OCI-LY3 (cell line): ENCODE measurements around the gene PLPP3.

Experiments
- H2AFZ ChIP-seq: fragments of 200-600, 300-600 bp; shearing (Covaris generic); 2 replicates; pipeline ENCODE4 v1.6.0; 2014; ENCODE audit warnings: antibody characterized with exemption, low read depth, low read length
- H3K27ac ChIP-seq: fragments of 200-600, 300-600 bp; sonication (generic); 2 replicates; pipeline ENCODE4 v1.5.1; 2014; ENCODE audit warnings: mild to moderate bottlenecking, low read length, moderate library complexity, mixed read lengths
- H3K27me3 ChIP-seq: fragments of 200-600, 300-600 bp; sonication (generic); 2 replicates; pipeline ENCODE4 v1.6.1; 2014; ENCODE audit warnings: low read depth, low read length, mixed read lengths
- H3K36me3 ChIP-seq: fragments of 200-600, 300-600 bp; sonication (generic); replicated peaks from 2 replicates; pipeline ENCODE3; 2014; ENCODE audit warnings: low read depth, low read length, mixed read lengths
- H3K4me1 ChIP-seq: fragments of 300-600, 200-600 bp; sonication (generic); 2 replicates; pipeline ENCODE4 v1.6.1; 2014; ENCODE audit warnings: low read length, mixed read lengths
- H3K4me2 ChIP-seq: fragments of 200-600, 300-600 bp; sonication (generic); 2 replicates; pipeline ENCODE4 v1.6.1; 2014; ENCODE audit warnings: low read length, mixed read lengths
- H3K4me3 ChIP-seq: fragments of 300-600, 200-600 bp; sonication (generic); 2 replicates; pipeline ENCODE4 v1.5.1; 2014; ENCODE audit warnings: antibody characterized with exemption, mild to moderate bottlenecking, low read length, moderate library complexity
- H3K79me2 ChIP-seq: fragments of 300-600, 200-600 bp; shearing (Covaris generic); 2 replicates; pipeline ENCODE4 v1.6.1; 2014; ENCODE audit warnings: mild to moderate bottlenecking, low read length, mixed read lengths
- H3K9ac ChIP-seq: fragments of 300-600, 200-600 bp; shearing (Covaris generic); 2 replicates; pipeline ENCODE4 v1.6.0; 2014; ENCODE audit warnings: mild to moderate bottlenecking, low read length, moderate library complexity
- H3K9me3 ChIP-seq: fragments of 200-600, 300-600 bp; shearing (Covaris generic); 2 replicates; pipeline ENCODE4 v1.6.1; 2014; ENCODE audit warnings: low read length, mixed read lengths; ENCODE audit not compliant: insufficient read depth
- H4K20me1 ChIP-seq: fragments of 200-600, 300-600 bp; sonication (generic); 2 replicates; pipeline ENCODE4 v1.6.1; 2016; ENCODE audit warnings: low read length, mixed read lengths; ENCODE audit not compliant: insufficient read depth
- CTCF ChIP-seq: fragments of 200-600, 300-600 bp; sonication (generic); IDR thresholded peaks from 2 replicates; pipeline ENCODE4 v1.5.1; 2014; ENCODE audit warnings: antibody characterized with exemption, low read length, low read depth
- EZH2phosphoT487 ChIP-seq: fragments of 200-600 bp; shearing (Covaris generic); IDR thresholded peaks from 2 replicates; pipeline ENCODE4 v1.6.1; 2018; ENCODE audit warnings: antibody characterized with exemption, mixed run types, low read depth

The PLPP3 gene

DNA sequence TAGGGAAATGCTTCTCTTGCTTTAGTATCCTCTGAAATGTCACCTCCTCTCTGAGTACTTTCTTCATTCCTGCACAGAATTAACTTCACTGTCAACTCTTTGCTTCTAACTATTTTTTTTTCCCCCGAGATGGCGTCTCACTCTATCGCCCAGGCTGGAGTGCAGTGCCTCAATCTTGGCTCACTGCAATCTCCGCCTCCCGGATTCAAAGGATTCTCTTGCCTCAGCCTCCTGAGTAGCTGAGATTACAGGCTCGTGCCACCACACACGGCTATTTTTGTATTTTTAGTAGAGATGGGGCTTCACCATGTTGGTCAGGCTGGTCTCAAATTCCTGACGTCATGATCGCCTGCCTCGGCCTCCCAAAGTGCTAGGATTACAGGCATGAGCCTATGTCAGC lies 1.4 kb upstream of the PLPP3 start:
- H3K4me1 ChIP-seq = peaks cover 40% of the 10 kb centered on the region
- no peak overlapping the region for H3K4me3 ChIP-seq
- no peak overlapping the region for H3K9ac ChIP-seq
- no peak for TF ChIP-seq CTCF
- no peaks in the 10 kb centered on the region for H4K20me1 ChIP-seq
- H3K27me3 ChIP-seq = peaks cover 5% of the 10 kb centered on the region; the same call in 1 of the 2 replicates
- no peak overlapping the region for H3K4me2 ChIP-seq
- H3K27ac ChIP-seq = no peak overlapping the region
- H3K79me2 ChIP-seq = no peaks in the 10 kb centered on the region
- no peak overlapping the region for H2AFZ ChIP-seq
- H3K36me3 ChIP-seq = no peaks in the 10 kb centered on the region
- H3K9me3 ChIP-seq = no peaks in the 10 kb centered on the region

DNA sequence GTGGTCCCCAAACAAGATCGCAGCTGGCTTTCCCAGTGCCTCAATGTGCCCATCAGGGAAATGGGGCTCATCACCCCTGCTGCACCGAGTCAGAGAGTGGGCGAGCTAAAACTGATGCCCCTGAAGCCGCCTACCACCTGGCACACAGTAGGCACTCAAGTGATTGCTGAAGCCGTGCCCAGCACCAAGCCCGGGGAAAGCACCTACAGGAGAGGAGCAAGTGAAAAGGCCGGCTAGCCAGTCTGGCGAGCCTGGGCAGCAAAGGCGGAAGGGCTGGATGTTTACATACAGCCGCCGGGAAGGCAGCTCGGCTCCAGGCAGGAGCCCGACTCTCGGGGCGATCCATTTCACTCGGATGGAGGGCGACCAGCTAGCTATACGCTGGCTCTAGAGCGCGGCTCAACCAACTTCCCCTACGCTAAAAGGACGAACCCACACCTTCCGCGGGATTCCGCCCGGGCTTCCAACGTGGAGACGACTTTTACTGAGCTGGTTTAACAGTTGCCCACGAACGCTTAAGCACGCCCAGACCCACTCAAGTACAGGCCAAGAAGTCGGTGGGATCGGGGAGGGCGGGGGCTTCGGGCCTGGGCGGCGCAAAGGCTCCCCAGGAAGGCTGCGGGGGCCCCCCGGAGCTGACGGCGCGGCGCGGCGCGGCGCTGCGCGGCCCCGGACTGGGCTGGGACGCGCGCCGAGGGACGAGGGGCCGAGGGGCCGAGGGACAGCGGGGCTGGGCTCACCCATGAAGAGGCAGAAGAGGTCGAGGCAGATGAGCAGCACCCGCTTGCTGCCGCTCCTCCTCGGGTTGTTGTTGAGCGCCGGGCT lies 1.0 kb downstream of the PLPP3 start:
- H4K20me1 ChIP-seq = no peaks in the 10 kb centered on the region
- peak overlapping the region; percentile 77 for H3K9ac ChIP-seq
- peak overlapping the region; percentile 93 for H2AFZ ChIP-seq
- no peaks in the 10 kb centered on the region for H3K36me3 ChIP-seq
- H3K4me2 ChIP-seq = peak overlapping the region; percentile 95
- H3K27ac ChIP-seq = no peak overlapping the region
- peaks cover 5% of the 10 kb centered on the region; the same call in 1 of the 2 replicates for H3K27me3 ChIP-seq
- H3K9me3 ChIP-seq = no peaks in the 10 kb centered on the region
- TF ChIP-seq CTCF (no peak), EZH2phosphoT487 (no peak)
- peaks cover 51% of the 10 kb centered on the region for H3K4me1 ChIP-seq
- peak overlapping the region; percentile 96 for H3K4me3 ChIP-seq
- H3K79me2 ChIP-seq = no peaks in the 10 kb centered on the region

DNA sequence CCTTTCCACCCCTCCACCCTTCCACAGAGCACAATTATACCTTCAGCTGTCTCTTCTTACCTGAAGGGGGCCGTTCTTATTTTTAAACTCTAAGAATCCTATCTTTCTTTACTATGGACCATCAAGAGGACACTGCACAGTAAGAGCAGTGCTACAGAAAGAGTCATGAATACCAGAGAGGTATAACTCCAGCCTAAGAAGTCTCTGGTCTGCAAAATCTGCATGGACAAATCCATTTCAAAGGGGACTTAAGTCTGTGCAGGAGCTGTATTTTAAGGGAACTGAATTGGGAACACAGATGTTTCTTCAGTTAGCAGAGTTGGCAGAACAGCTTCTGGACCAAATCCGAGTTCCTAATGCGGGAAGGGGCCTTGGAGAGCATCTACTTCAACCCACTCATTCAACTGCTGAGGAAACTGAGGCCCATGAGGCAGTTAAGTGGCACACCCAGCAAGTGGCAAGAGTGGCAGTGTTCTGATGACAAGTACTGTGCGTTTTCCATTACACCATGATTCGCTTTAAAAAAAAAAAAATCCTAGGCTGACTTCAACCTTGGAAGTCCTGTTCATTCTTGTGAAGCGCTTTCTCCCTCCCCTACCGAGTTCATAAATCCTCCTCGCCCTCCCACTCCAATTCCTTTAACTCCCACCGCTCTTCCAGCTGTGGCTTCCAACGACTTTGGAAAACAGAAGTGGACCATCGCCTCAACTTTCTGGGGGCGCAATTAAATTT lies 1.8 kb downstream of the PLPP3 start:
- no peaks in the 10 kb centered on the region for H3K79me2 ChIP-seq
- peaks cover 55% of the 10 kb centered on the region for H3K4me1 ChIP-seq
- H3K9me3 ChIP-seq = no peaks in the 10 kb centered on the region
- peak overlapping the region; percentile 95 for H3K4me2 ChIP-seq
- H2AFZ ChIP-seq = no peak overlapping the region; the same call in 1 of the 2 replicates
- peak overlapping the region; percentile 96 for H3K4me3 ChIP-seq
- peak overlapping the region; percentile 77 for H3K9ac ChIP-seq
- no peak overlapping the region for H3K27ac ChIP-seq
- H3K36me3 ChIP-seq = no peaks in the 10 kb centered on the region
- TF ChIP-seq EZH2phosphoT487 = no peak
- no peaks in the 10 kb centered on the region for H4K20me1 ChIP-seq
- H3K27me3 ChIP-seq = peaks cover 5% of the 10 kb centered on the region; the same call in 1 of the 2 replicates

DNA sequence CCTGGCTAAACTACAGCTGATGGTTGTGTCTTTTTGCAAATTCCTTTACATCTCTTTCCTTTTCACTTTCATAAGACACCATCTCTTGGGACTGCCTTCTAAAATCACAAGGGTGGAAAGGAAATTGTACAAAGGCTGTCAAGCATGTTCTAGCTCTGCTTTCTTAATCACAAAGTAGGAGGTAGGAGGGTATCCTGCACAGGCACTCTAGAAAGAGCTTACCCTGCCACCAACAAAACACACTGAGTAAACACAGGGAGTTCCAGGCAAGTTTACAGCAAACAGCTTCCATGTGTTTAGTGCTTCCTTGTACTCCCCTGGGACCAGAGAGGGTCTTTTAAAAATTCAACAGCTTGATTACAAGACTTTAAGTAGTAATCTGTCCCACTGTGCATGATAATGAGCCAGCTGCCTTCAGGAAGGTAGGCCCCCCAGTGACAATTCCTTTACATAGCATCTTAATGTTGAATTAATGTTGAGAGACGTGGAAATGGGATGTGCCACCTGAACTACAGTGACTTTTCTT lies 2.4 kb downstream of the PLPP3 start:
- no peak overlapping the region for H3K4me3 ChIP-seq
- H3K4me1 ChIP-seq = peaks cover 57% of the 10 kb centered on the region
- no peaks in the 10 kb centered on the region for H3K79me2 ChIP-seq

More for the DNA sequence above, 2.4 kb downstream of the PLPP3 start:
- Histone ChIP-seq H3K9me3 (no peaks in the 10 kb centered on the region), H3K9ac (no peak overlapping the region), H3K27me3 (peaks cover 5% of the 10 kb centered on the region; the same call in 1 of the 2 replicates), H3K4me2 (peak overlapping the region; percentile 95), H3K36me3 (no peaks in the 10 kb centered on the region), H4K20me1 (no peaks in the 10 kb centered on the region), H3K27ac (peak overlapping the region; percentile 18; the same call in 1 of the 2 replicates), H2AFZ (no peak overlapping the region)
- no peak for TF ChIP-seq EZH2phosphoT487
- TF ChIP-seq CTCF = peak; percentile 41
